GM19239 (cell line): ENCODE data around the gene APCDD1.
"Not testable (repeated sequence)": the region's sequence is repeated elsewhere in the genome, so short reads cannot be mapped to it uniquely, and the experiment has no call there.

Source experiments
- DNase-seq: peaks from one replicate; pipeline ENCODE4 v3.0.0; 2011; ENCODE audit warnings: low spot score; ENCODE audit not compliant: insufficient read length
- FAIRE-seq: peaks from 2 replicates; lab custom pipeline; 2011; peaks lifted over from hg19 to GRCh38; lab: Jason Lieb, UNC

Gene APCDD1

GRCh38 chr18:10485475-10485874 is 31.0 kb downstream of the APCDD1 start:
- no peak for FAIRE-seq
- DNase-seq: no peak

DNA sequence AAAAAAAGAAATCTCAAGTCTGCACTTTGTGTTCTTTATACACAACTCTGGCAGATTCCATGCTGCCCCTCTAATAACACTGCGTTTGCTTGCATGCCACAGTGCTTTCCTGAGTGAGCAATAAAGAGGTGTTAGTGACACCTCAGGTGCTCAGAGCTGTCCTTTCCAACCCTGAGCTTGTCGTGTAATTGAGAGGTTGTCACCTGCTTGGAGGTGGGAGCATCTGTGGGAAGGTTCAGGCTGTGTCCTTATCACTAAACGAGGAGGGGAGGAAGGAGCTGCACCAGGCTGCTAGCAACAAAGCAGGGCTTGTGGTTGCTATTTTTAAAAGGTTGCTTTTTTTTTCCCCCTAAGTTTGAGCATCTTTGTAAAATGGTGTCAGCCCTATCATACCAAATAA is 31.9 kb downstream of the APCDD1 start:
- no peak for FAIRE-seq

GRCh38 chr18:10487154-10487553 is 32.7 kb downstream of the APCDD1 start:
- DNase-seq (no peak), FAIRE-seq (no peak)

More for the DNA sequence above, 31.9 kb downstream of the APCDD1 start:
- no peak for DNase-seq

GRCh38 chr18:10488017-10488416 is 33.6 kb downstream of the APCDD1 start:
- DNase-seq (no peak), FAIRE-seq (no peak)

- FAIRE-seq: peak; percentile 91
- peak; percentile 54 for DNase-seq
Observed at GRCh38 chr18:10490401-10491165, 36.1 kb downstream of the APCDD1 start.

DNA sequence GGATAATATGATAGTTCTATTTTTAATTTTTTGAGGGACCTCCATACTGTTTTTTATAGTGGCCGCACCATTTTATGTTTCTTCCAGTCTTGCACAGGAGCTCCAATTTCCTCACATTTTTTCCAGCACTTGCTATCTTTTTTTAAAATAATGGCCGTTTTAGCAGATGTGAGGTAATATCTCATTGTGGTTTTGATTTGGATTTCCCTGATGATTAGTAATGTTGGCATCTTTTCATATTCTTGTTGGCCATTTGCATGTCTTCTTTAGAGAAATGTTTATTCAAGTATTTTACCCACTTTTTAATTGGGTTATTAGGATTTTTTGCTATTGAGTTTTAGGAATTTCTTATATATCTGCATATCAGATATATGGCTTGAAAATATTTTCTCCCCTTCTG is 41.5 kb downstream of the APCDD1 start:
- FAIRE-seq (no peak), DNase-seq (no peak)

GRCh38 chr18:10497206-10497749 is 42.8 kb downstream of the APCDD1 start:
- FAIRE-seq (no peak), DNase-seq (no peak)

DNA sequence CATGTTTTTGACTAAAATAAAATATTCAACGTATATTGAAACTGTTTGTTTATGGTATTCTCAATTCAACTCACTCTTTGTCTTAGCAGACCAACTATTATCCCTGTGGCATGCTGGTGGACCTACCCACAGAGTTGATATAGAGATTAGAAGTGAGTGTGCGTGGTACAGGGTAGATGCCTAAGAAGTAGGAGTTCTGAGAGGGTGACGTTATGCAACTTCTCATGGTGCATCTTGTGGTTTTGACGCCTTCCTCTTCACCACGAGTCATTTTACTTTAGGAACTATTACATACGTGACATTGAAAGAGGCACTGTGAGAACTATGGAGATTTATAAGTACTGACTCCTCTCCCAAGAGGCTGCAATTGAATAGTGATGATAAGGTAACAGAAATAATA is 44.8 kb downstream of the APCDD1 start:
- DNase-seq: no peak
- FAIRE-seq: no peak

- no peak for FAIRE-seq
- DNase-seq: no peak
Observed at GRCh38 chr18:10500038-10500437, 45.6 kb downstream of the APCDD1 start.

DNA sequence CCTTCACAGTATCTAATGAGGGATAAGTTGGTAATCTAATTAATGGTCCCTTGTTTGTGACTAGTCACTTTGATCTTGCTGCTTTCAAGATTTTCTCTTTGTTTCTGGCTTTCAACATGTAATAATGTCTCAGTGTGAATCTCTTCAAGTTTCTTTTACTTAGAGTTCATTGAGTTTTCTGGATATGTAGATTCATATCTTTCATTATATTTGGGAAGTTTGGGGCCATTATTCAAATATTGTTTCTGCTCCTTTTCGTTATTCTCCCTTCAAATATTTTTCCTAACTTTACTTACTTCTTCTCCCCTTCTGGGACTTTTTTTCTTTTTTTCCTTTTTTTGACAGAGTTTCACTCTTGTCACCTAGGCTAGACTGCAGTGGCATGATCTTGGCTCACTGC is 50.3 kb downstream of the APCDD1 start:
- DNase-seq (no peak), FAIRE-seq (no peak)

DNA sequence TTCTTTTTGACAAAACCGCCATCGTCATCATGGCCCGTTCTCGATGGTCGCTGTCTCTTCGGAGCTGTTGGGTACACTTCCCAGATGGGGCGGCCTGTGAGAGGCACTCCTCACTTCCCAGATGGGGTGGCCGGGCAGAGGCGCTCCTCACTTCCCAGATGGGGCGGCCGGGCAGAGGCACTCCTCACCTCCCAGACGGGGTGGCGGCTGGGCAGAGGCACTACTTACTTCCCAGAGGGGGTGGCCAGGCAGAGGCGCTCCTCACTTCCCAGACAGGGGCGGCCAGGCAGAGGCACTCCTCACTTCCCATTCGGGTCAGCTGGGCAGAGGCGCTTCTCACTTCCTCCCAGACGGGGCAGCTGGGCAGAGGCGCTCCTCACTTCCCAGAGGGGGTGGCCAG is 51.5 kb downstream of the APCDD1 start:
- FAIRE-seq, DNase-seq: not testable (repeated sequence)

DNA sequence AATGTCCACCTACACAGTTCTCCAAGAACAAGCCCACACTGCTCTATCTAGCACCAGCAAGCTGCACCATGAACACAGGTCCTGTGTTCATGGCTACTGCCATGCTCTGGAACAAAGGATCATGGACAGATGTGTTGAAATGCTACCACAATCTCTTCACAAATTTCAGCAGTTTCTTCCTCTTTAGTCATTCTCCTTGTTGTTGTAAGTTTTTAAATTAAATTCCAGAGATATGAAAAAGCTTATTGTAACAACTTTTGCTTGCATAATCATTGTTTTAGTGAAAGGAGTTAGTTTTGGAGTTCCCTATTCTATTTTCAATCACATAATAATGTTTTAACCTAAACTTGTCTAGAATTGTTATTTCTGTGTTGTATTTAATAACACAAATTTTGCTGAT is 54.2 kb downstream of the APCDD1 start:
- no peak for DNase-seq
- FAIRE-seq: no peak

DNA sequence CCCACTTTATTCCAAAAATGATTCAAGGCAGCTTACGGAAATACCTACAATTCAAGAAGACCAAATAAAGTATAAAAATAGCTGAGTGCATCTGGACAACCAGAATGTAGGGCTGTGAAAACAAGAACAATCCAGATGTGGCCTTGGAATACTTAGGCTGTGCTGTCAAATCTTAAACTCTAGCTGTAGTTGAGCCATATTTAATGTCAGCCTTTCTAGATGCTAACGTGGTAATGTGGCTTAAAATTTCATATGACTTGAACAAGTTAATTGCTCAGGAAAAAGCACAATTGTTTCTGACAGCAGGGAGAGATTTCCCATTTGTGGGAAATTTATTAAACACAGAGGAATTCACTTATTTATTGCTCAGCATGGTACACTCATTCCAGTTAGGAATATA is 56.8 kb downstream of the APCDD1 start:
- peak; percentile 59 for FAIRE-seq
- no peak for DNase-seq

- no peak for DNase-seq
- no peak for FAIRE-seq
Observed at GRCh38 chr18:10514082-10514481, 59.6 kb downstream of the APCDD1 start.

DNA sequence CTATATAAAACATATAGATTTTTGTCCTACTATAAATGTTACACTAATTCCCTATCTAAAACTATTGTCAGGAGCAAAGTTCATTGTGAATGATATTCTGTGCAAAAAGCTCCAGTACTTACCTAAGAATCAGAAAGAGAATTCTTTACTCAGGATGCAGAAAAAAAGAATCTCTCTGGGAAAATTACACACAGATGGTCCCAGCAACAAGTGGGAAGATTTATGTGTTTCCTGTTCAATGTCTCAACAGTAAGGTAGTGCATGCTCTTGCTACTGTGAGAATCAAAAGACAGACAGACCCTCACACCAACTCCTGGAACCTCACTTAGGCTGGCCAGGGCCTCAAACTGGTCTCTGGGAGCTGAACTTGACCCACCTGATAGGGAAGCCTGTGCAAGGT is 60.2 kb downstream of the APCDD1 start:
- FAIRE-seq (no peak), DNase-seq (no peak)

DNA sequence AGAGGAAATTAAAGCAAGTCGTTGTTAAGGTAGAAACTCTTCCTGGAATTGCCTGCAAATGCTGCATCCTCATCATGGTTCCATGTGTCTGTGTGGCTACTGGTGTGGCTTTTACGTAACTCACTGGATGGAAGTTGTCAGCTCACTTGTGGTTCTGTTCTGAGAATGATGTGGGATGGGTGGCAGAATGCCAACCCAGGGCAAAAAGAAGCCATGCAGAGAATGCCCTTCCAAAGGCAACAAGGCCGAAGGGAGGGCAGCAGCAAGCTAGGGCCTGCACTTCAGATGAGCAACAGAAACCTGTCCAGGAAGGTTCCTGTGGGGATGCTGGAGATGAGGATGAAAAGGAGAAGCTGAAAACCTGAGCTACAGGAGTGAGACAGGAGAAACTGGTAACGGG is 61.0 kb downstream of the APCDD1 start:
- FAIRE-seq (no peak), DNase-seq (no peak)

GRCh38 chr18:10516078-10516477 is 61.6 kb downstream of the APCDD1 start:
- DNase-seq (no peak), FAIRE-seq (no peak)

GRCh38 chr18:10518595-10519255 is 64.3 kb downstream of the APCDD1 start:
- DNase-seq (no peak), FAIRE-seq (no peak)

- FAIRE-seq (no peak), DNase-seq (no peak)
Observed at GRCh38 chr18:10519366-10519765, 64.9 kb downstream of the APCDD1 start.

- FAIRE-seq: peak; percentile 90
- DNase-seq: peak; percentile 42
Observed at GRCh38 chr18:10519999-10520935, 65.8 kb downstream of the APCDD1 start.
